Measurements from ENCODE around the gene BABAM1. TPM values are rescaled to one million over a fixed set of nuclear protein-coding genes. Genes with fewer than 3 reads are reported as not detected.
A peak's percentile ranks its signal among the peaks of the same experiment; 100 is the strongest.
"Not testable (repeated sequence)": the region's sequence is repeated elsewhere in the genome, so short reads cannot be mapped to it uniquely, and the experiment has no call there.

The BABAM1 gene
- total RNA-seq, 1 donor from 2014 or later, result 92.2 TPM

- peaks cover 8% of the 10 kb centered on the region for H3K36me3 Mint-ChIP-seq
- no peak for TF ChIP-seq CTCF (IDR thresholded peaks at IDR 0.05; ENCODE audit: unreplicated experiment)
Measured at GRCh38 chr19:17266589-17266974, 661 bp upstream of the BABAM1 start.

GRCh38 chr19:17268754-17269153 lies 1.5 kb downstream of the BABAM1 start:
- no peak for TF ChIP-seq CTCF (IDR thresholded peaks at IDR 0.05; ENCODE audit: unreplicated experiment)
- H3K36me3 Mint-ChIP-seq, result peaks cover 10% of the 10 kb centered on the region
- no peak for DNase-seq (ENCODE audit: low spot score in 2 of 2, unreplicated experiment in 2 of 2)
- no peak overlapping the region for H3K27ac Mint-ChIP-seq
- H3K27me3 Mint-ChIP-seq (ENCODE audit: low read depth), result no peaks in the 10 kb centered on the region
- H3K4me3 Mint-ChIP-seq, result peak overlapping the region; percentile 89
- no peaks in the 10 kb centered on the region for H3K9me3 Mint-ChIP-seq
- H3K4me1 Mint-ChIP-seq, result peaks cover 8% of the 10 kb centered on the region

More at GRCh38 chr19:17266589-17266974, 661 bp upstream of the BABAM1 start:
- peak overlapping the region; percentile 89 for H3K4me3 Mint-ChIP-seq
- no peaks in the 10 kb centered on the region for H3K9me3 Mint-ChIP-seq
- H3K27ac Mint-ChIP-seq, result peak overlapping the region; percentile 85
- H3K4me1 Mint-ChIP-seq, result peaks cover 8% of the 10 kb centered on the region
- no peaks in the 10 kb centered on the region for H3K27me3 Mint-ChIP-seq (ENCODE audit: low read depth)
- no peak for DNase-seq (ENCODE audit: low spot score in 2 of 2, unreplicated experiment in 2 of 2)

- H3K27me3 Mint-ChIP-seq (ENCODE audit: low read depth); DNase-seq (ENCODE audit: low spot score in 2 of 2, unreplicated experiment in 2 of 2); H3K9me3 Mint-ChIP-seq; H3K4me1 Mint-ChIP-seq; H3K4me3 Mint-ChIP-seq; H3K27ac Mint-ChIP-seq: not testable (repeated sequence)
- H3K36me3 Mint-ChIP-seq, result peaks cover 36% of the 10 kb centered on the region
Measured at GRCh38 chr19:17274892-17275291, 7.6 kb downstream of the BABAM1 start.

- H3K36me3 Mint-ChIP-seq, result peaks cover 32% of the 10 kb centered on the region
Measured at GRCh38 chr19:17275441-17276175, 8.4 kb downstream of the BABAM1 start.

GRCh38 chr19:17279436-17279835 lies 12.2 kb downstream of the BABAM1 start:
- peak overlapping the region; percentile 4 for H3K27ac Mint-ChIP-seq
- no peak for DNase-seq (ENCODE audit: low spot score in 2 of 2, unreplicated experiment in 2 of 2)
- peaks cover 2% of the 10 kb centered on the region for H3K4me1 Mint-ChIP-seq
- H3K9me3 Mint-ChIP-seq, result no peaks in the 10 kb centered on the region
- TF ChIP-seq CTCF (IDR thresholded peaks at IDR 0.05; ENCODE audit: unreplicated experiment), result no peak
- peaks cover 11% of the 10 kb centered on the region for H3K27me3 Mint-ChIP-seq (ENCODE audit: low read depth)
- peaks cover 23% of the 10 kb centered on the region for H3K36me3 Mint-ChIP-seq
- no peak overlapping the region for H3K4me3 Mint-ChIP-seq

More at GRCh38 chr19:17275441-17276175, 8.4 kb downstream of the BABAM1 start:
- DNase-seq (ENCODE audit: low spot score in 2 of 2, unreplicated experiment in 2 of 2), result no peak
- no peak overlapping the region for H3K27ac Mint-ChIP-seq
- H3K4me1 Mint-ChIP-seq, result no peaks in the 10 kb centered on the region
- no peak overlapping the region for H3K4me3 Mint-ChIP-seq
- no peak for TF ChIP-seq CTCF (IDR thresholded peaks at IDR 0.05; ENCODE audit: unreplicated experiment)
- no peaks in the 10 kb centered on the region for H3K9me3 Mint-ChIP-seq
- no peaks in the 10 kb centered on the region for H3K27me3 Mint-ChIP-seq (ENCODE audit: low read depth)

GRCh38 chr19:17281391-17282304 lies 14.4 kb downstream of the BABAM1 start, which contains the start of gene ANKLE1:
Gene ANKLE1 (plus strand): TSS chr19:17281901. CDS start chr19:17281921, 20 bp downstream.
- peaks cover 10% of the 10 kb centered on the region for H3K36me3 Mint-ChIP-seq
- peak in 1 of 2 experiments; percentile 52 for DNase-seq (ENCODE audit: low spot score in 2 of 2, unreplicated experiment in 2 of 2)
- TF ChIP-seq CTCF (IDR thresholded peaks at IDR 0.05; ENCODE audit: unreplicated experiment), result no peak
- H3K4me3 Mint-ChIP-seq, result peak within 1 kb of the TSS; percentile 59
- no peaks in the 10 kb centered on the region for H3K9me3 Mint-ChIP-seq
- peaks cover 2% of the 10 kb centered on the region for H3K4me1 Mint-ChIP-seq
- no peak within 1 kb of the TSS for H3K27ac Mint-ChIP-seq
- peaks cover 11% of the 10 kb centered on the region for H3K27me3 Mint-ChIP-seq (ENCODE audit: low read depth)
